NCI-H69 (cell line): ENCODE results near the gene CAMK1.

Experiments used
- DNase-seq: peaks from one replicate; lab custom pipeline; 2025; lab: John Stamatoyannopoulos, UW

Gene CAMK1

GRCh38 chr3:9710174-9710739 lies 59.5 kb downstream of the CAMK1 start:
- DNase-seq = no peak
